GM10248 (cell line): ENCODE data around the gene ZRANB1.

ENCODE experiments used
- CTCF ChIA-PET: fragments of 300-600 bp; sonication (Branson Sonifier 250); formaldehyde crosslinking; extraction: SDS; loops from one replicate; lab custom pipeline; 2021; ENCODE audit warnings: antibody characterized with exemption; lab: Yijun Ruan, JAX
- POLR2A ChIA-PET: fragments of 350-650 bp; sonication (Branson Sonifier 250); formaldehyde crosslinking; extraction: SDS; loops from one replicate; lab custom pipeline; 2020; ENCODE audit warnings: antibody characterized with exemption; lab: Yijun Ruan, JAX
- DNase-seq: peaks from one replicate; pipeline ENCODE4 v3.0.0; 2012; ENCODE audit errors: extremely low spot score
- CTCF ChIP-seq: IDR thresholded peaks from 2 replicates; pipeline ENCODE4 v1.5.1; 2012; ENCODE audit warnings: mild to moderate bottlenecking, low read depth; ENCODE audit errors: extremely low read depth, missing control alignments, control extremely low read depth

Gene ZRANB1

DNA sequence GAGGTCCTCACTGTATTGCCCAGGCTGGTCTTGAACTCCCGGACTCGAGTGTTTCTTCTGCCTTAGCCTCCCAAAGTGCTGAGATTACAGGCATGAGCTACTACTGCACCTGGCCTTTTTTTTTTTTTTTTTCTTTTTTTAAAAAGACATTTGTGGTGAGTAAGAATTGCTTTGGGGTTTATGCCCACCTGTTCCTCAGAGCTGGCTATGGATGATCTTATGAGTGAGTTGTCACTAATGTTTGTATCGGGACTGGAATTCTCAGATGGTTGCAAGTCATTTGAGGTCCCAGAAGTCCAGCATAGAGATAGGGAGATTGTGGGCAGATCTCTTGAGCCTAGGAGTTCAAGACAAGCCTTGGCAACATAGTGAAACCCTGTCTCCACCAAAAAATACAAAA, 35.2 kb downstream of the ZRANB1 start:
- TF ChIP-seq CTCF, result no peak
- no peak for DNase-seq
- POLR2A ChIA-PET, result interaction anchor here (0.7 kb wide), 1 partner anchor 545 kb away, joined by 4 read pairs; no protein-coding TSS in a partner anchor
- CTCF ChIA-PET, result interaction anchor here (1.3 to 3.4 kb wide), 2 partner anchors 15 to 36 kb away, joined by 3 to 17 read pairs; partner anchors contain the start of gene ZRANB1

- CTCF ChIA-PET, result interaction anchor here (1.3 kb wide), 1 partner anchor 36 kb away, joined by 3 read pairs; the partner anchor contains the start of gene ZRANB1
- no peak for TF ChIP-seq CTCF
- no peak for DNase-seq
- POLR2A ChIA-PET, result interaction anchor here (0.7 kb wide), 1 partner anchor 546 kb away, joined by 4 read pairs; no protein-coding TSS in a partner anchor
These were observed 35.9 kb downstream of the ZRANB1 start for GRCh38 chr10:124977648-124978375.

DNA sequence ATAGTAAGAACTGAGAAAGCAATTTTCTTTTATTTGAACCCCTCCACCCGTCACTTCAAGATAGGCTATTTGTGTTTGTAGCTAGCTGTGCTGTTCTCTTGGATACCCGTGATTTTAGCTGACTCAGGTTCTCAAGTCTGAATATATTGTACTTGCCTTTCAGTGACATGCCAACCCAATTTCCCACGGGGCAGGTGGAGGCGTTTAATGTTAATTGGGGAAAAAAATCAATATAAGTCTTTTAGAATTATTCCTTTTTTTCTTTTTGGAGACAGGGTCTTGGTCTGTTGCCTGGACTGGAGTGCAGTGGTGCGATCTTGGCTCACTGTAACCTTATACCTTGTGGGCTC, 36.4 kb downstream of the ZRANB1 start:
- POLR2A ChIA-PET, result no interaction called here
- TF ChIP-seq CTCF, result no peak
- CTCF ChIA-PET, result interaction anchor here (1.3 kb wide), 1 partner anchor 37 kb away, joined by 3 read pairs; the partner anchor contains the start of gene ZRANB1
- DNase-seq, result no peak

- POLR2A ChIA-PET, result no interaction called here
- TF ChIP-seq CTCF, result no peak
- CTCF ChIA-PET, result interaction anchor here (1.5 to 3.1 kb wide), 2 partner anchors 9 to 12 kb away, joined by 4 to 14 read pairs; no protein-coding TSS in a partner anchor
- no peak for DNase-seq
These were observed 41.4 kb downstream of the ZRANB1 start for GRCh38 chr10:124983321-124983720.

- no peak for TF ChIP-seq CTCF
- CTCF ChIA-PET, result no interaction called here
- DNase-seq, result no peak
- POLR2A ChIA-PET, result no interaction called here
These were observed 42.5 kb downstream of the ZRANB1 start for GRCh38 chr10:124984376-124984775.

- POLR2A ChIA-PET, result no interaction called here
These were observed 43.2 kb downstream of the ZRANB1 start for GRCh38 chr10:124985162-124985561.

More at GRCh38 chr10:124985162-124985561, 43.2 kb downstream of the ZRANB1 start:
- TF ChIP-seq CTCF, result no peak
- CTCF ChIA-PET, result no interaction called here
- no peak for DNase-seq
